Measurements from ENCODE around the gene PDE8B.

GRCh38 chr5:77295863-77296378 lies 85.4 kb downstream of the PDE8B start:
- no peak for TF ChIP-seq POLR2A (IDR thresholded peaks at IDR 0.05)
- no peak for TF ChIP-seq CTCF (IDR thresholded peaks at IDR 0.05)
